GM18507 (cell line): Measurements from ENCODE around the gene IRF2BP2.

Experiments used
- DNase-seq: peaks from one replicate; pipeline ENCODE4 v3.0.0; 2011; ENCODE audit warnings: low read depth; ENCODE audit not compliant: insufficient read length; ENCODE audit errors: extremely low spot score
- FAIRE-seq: peaks from 2 replicates; lab custom pipeline; 2011; peaks lifted over from hg19 to GRCh38; lab: Jason Lieb, UNC

IRF2BP2 gene

GRCh38 chr1:234589064-234589800, 20.7 kb downstream of the IRF2BP2 start:
- no peak for DNase-seq
- FAIRE-seq = no peak

GRCh38 chr1:234588386-234588785, 21.6 kb downstream of the IRF2BP2 start:
- no peak for FAIRE-seq
- DNase-seq = no peak

- no peak for DNase-seq
- no peak for FAIRE-seq
These were observed 23.0 kb downstream of the IRF2BP2 start for GRCh38 chr1:234586892-234587485.

GRCh38 chr1:234586304-234586703, 23.7 kb downstream of the IRF2BP2 start:
- no peak for DNase-seq
- FAIRE-seq = no peak

- no peak for DNase-seq
These were observed 24.5 kb downstream of the IRF2BP2 start for GRCh38 chr1:234585330-234586055.

GRCh38 chr1:234584926-234585325, 25.1 kb downstream of the IRF2BP2 start:
- FAIRE-seq = no peak
- DNase-seq = no peak

More at GRCh38 chr1:234585330-234586055, 24.5 kb downstream of the IRF2BP2 start:
- FAIRE-seq = no peak

GRCh38 chr1:234584420-234584805, 25.6 kb downstream of the IRF2BP2 start:
- DNase-seq = no peak
- no peak for FAIRE-seq

GRCh38 chr1:234583755-234584419, 26.1 kb downstream of the IRF2BP2 start:
- FAIRE-seq (no peak), DNase-seq (no peak)

GRCh38 chr1:234582681-234583301, 27.2 kb downstream of the IRF2BP2 start:
- DNase-seq (no peak), FAIRE-seq (no peak)

GRCh38 chr1:234582186-234582585, 27.8 kb downstream of the IRF2BP2 start:
- FAIRE-seq (no peak), DNase-seq (no peak)

GRCh38 chr1:234581063-234581714, 28.8 kb downstream of the IRF2BP2 start:
- FAIRE-seq (no peak), DNase-seq (no peak)

GRCh38 chr1:234579967-234580366, 30.0 kb downstream of the IRF2BP2 start:
- FAIRE-seq = no peak
- no peak for DNase-seq

GRCh38 chr1:234578735-234579134, 31.2 kb downstream of the IRF2BP2 start:
- FAIRE-seq (no peak), DNase-seq (no peak)

GRCh38 chr1:234578087-234578486, 31.9 kb downstream of the IRF2BP2 start:
- FAIRE-seq (no peak), DNase-seq (no peak)

GRCh38 chr1:234573711-234574299, 36.2 kb downstream of the IRF2BP2 start:
- FAIRE-seq = no peak
- DNase-seq = no peak

GRCh38 chr1:234572966-234573365, 37.0 kb downstream of the IRF2BP2 start:
- DNase-seq = no peak
- no peak for FAIRE-seq

GRCh38 chr1:234571702-234572101, 38.3 kb downstream of the IRF2BP2 start:
- FAIRE-seq (no peak), DNase-seq (no peak)

- DNase-seq = no peak
- no peak for FAIRE-seq
These were observed 39.5 kb downstream of the IRF2BP2 start for GRCh38 chr1:234570329-234571120.
